Activated gamma-delta T cell treated with Interleukin-2 at 50 U/mL for 16 hours (primary cell): ENCODE measurements around the gene DISC1.
"Not testable (repeated sequence)": the region's sequence is repeated elsewhere in the genome, so short reads cannot be mapped to it uniquely, and the experiment has no call there.

ENCODE experiments used
- DNase-seq: peaks from one replicate; pipeline ENCODE4 v3.0.0-alpha.2; 2020

DISC1 gene

GRCh38 chr1:231936983-231937775 lies 310.6 kb downstream of the DISC1 start:
- no peak for DNase-seq

GRCh38 chr1:231938211-231938610 lies 311.6 kb downstream of the DISC1 start:
- no peak for DNase-seq

DNA sequence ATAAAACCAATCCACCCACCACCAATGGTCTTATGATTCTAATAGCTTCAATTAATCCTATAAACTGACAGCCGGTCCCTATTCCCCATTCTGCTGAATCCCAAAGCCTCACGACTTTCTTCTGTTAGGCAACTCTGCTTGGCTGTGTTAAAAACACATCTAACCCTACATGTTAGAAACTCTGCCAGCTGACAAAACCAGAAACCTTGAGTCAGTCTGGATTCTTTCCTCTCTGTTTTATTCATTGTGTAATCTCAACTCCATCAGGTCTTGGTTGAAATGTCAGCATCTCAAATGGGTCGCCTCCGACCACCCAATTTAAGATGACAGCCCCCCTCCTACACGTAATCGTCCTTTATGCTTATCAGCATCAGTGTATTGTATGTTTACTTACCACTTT lies 312.1 kb downstream of the DISC1 start:
- DNase-seq = no peak

- DNase-seq = no peak
Observed at GRCh38 chr1:231939118-231939517, 312.5 kb downstream of the DISC1 start.

- no peak for DNase-seq
Observed at GRCh38 chr1:231940116-231940515, 313.5 kb downstream of the DISC1 start.

DNA sequence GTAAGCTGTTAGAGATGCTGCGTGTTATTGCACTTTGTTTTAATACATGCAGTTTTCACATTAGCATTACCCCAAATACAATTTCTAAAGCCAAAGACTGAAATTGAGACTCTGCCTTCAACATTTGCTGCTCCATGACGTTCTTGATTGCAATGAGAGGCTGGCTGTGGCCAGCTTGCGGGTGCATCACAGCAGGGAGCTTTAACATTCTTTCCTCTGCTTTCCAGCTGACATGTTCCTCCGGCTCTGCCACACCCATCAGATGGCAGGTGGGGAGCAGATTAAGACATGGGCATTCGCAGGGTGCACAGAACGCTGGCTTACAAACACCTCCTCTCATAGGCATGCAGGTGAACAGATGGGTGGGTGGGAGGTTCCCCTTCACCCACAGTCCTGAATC lies 314.1 kb downstream of the DISC1 start:
- no peak for DNase-seq

- DNase-seq = no peak
Observed at GRCh38 chr1:231943084-231943483, 316.5 kb downstream of the DISC1 start.

GRCh38 chr1:231948102-231948501 lies 321.5 kb downstream of the DISC1 start:
- DNase-seq = not testable (repeated sequence)

DNA sequence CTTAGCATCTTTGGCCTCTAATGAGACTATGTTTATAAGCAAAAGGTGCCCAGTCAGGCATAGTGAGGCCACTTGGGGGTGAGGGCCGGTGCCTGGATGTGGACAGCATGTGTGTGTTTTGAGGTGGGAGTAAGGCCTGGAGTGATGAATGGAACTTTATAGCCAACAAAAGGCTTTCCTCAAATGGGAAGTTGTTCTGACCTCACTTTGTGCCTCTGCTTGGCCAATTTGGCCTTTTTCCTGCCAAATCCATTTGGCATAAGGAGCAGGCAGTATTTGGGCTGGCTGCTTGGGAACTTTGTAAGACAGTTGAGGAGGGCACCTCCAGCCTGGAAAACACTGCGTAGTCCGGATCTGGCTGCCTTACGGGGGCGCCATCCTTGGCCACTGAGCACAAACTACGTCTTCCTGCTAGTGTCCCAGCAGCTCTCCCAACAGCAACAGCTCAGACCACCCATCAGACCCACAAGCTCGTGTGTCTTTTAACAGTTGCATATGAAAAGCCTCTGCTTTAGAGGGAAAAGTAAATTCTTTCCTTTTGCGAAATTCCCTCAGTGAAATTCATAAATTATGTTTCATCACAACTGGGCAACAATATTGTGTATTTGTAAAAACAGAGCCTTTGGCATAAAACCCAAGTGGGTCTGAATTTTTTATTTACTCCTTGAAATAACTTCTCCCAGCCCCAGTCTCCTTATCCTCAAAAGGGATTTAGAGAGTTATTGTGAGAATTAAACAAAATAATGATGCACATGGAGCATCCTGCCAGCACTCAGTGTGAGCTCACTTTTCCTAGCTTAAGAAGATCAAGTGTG lies 322.9 kb downstream of the DISC1 start:
- no peak for DNase-seq

GRCh38 chr1:231950331-231951128 lies 323.9 kb downstream of the DISC1 start:
- DNase-seq = no peak

GRCh38 chr1:231951374-231951773 lies 324.8 kb downstream of the DISC1 start:
- no peak for DNase-seq

DNA sequence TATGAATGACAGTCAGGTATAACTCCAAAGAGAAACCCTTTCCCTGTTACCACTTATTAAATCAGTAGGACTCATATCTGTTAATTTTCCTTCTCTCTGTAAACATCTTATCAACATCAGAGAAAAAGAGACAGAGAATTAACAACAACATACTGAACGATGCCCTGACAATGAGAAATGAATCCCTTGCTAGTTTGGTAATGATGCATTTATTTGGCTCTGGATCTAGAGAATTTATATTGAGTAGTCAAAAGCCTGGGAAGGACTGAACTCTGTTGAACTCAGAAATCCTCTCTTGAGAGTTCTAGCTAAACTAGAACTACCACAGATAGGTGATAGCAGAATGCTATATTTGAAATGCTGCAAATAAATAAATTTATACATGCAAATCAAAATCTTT lies 325.6 kb downstream of the DISC1 start:
- DNase-seq = no peak

GRCh38 chr1:231953660-231954059 lies 327.1 kb downstream of the DISC1 start:
- DNase-seq = no peak

DNA sequence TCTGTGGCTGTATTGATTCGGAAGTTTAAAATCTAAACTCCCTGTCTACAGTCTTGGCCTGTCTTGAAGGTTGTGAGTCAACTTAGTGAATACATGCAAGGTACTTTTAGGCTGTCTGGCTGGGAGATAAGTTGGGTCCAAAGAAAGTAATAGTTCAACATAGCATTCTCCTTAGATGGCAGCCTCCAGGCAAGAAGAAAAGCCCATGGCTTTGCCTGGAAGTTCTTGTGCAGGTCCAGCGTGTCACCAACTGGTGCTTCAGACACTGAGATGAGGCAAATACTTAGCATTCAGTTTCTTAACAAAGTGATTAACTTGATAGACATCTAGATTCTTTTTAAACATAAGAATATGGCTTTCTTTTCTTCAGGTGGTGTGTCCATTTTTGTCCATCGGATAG lies 328.2 kb downstream of the DISC1 start:
- DNase-seq = no peak

GRCh38 chr1:231957359-231957758 lies 330.8 kb downstream of the DISC1 start:
- no peak for DNase-seq

GRCh38 chr1:231958448-231958847 lies 331.9 kb downstream of the DISC1 start:
- no peak for DNase-seq

DNA sequence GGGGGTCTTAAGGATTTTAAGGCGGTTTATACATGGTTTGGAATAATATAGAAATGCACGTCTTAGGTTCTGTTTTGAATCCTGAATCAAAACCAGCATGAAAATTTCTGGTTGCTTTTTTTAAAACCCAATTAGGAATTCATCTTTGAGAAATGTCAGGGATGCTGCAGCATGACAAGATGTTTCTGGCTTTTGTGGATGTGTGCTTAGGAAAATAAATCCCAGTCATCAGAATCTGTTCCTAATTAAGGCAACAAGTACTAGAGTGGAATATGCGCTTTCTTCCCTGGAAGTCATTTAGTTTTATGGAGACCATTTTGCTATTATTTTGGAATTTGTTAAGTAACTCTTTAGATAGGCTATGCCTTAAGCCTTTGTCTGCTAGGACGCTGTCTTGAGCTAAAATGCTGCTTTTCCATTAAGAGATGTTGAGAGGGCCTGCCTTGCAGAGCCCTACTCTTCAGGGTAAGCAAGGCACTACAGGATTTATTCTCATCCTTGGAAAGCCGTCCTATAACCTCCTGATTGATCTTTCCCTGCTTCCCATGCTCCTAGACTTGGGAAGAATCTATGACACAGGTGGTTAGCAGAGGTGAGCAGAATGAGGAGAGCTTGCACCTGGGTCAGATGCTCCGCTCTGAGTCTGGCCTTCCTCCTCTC lies 332.8 kb downstream of the DISC1 start:
- no peak for DNase-seq

DNA sequence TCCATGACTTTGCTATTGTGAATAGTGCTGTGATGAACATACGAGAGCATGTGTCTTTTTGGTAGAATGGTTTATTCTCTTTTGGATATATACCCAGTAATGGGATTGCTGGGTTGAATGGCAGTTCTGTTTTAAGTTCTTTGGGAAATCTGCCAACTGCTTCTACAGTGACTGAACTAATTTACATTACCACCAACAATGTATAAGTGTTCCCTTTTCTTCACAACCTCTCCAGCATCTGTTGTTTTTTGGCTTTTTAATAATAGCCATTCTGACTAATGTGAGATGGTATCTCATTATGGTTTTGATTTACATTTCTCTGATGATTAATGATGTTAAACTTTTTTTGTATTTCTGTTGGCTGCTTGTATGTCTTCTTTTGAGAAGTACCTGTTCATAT lies 335.2 kb downstream of the DISC1 start:
- DNase-seq = not testable (repeated sequence)

- DNase-seq = no peak
Observed at GRCh38 chr1:231962636-231963035, 336.0 kb downstream of the DISC1 start.

- DNase-seq = no peak
Observed at GRCh38 chr1:231964241-231964640, 337.7 kb downstream of the DISC1 start.

DNA sequence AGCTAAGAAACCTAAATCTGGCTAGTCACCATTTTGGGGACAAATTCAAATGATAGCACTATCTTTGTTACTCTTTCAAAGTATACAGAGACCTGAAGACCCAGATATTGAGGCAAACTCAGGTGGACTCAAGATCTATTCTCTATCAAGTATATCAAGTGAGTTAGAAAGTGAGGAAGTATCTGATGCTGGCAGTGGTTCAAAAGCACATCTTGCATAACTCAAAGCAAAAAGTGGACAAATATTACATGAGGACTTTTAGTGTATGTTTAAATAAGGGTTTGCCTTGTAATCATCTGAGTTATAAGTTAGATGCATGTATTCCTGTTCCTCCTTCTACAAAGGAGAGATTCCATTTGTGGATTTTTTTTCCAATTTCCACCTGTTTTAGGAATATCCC lies 338.4 kb downstream of the DISC1 start:
- no peak for DNase-seq

DNA sequence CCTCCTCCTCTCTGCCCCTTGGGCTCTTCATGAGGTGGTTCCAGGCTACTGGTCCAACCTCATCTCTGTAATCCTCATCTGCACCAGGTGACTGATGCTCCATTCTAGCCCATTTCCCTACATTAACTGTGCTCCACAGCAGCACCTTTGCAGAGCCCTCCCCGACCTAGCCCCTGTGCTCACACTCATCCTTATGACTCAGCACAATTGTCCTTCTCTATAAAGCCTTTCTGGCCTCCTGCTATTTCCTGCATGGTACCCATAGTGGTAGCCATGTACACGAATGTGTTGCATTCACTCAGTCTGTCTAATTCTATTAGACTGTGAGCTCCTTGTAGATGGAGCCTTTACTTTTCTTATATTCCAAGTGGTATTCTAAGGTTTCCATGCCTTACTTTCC lies 339.0 kb downstream of the DISC1 start:
- no peak for DNase-seq

GRCh38 chr1:231966983-231967382 lies 340.4 kb downstream of the DISC1 start:
- no peak for DNase-seq
